Activated T-cell treated with anti-CD3 and anti-CD28 coated beads, Interleukin-2, amount 50 U/mL, for 24 hours (primary cell): ENCODE results near the gene ECI1.

Experiments
- DNase-seq: peaks from one replicate; pipeline ENCODE4 v3.0.0-alpha.2; 2020
- H3K27ac Mint-ChIP-seq: 2 replicates; pipeline ENCODE4 v1.8.0; 2020; ENCODE audit warnings: mild to moderate bottlenecking, mixed read lengths
- H3K27me3 Mint-ChIP-seq: 2 replicates; pipeline ENCODE4 v1.8.0; 2020; ENCODE audit warnings: mixed read lengths
- H3K36me3 Mint-ChIP-seq: 2 replicates; pipeline ENCODE4 v1.8.0; 2020; ENCODE audit warnings: low read depth, mixed read lengths
- H3K4me1 Mint-ChIP-seq: 2 replicates; pipeline ENCODE4 v1.8.0; 2020; ENCODE audit warnings: low read depth, mixed read lengths
- H3K4me3 Mint-ChIP-seq: 2 replicates; pipeline ENCODE4 v1.8.0; 2020; ENCODE audit warnings: mild to moderate bottlenecking, moderate library complexity, mixed read lengths
- H3K9me3 Mint-ChIP-seq: 2 replicates; pipeline ENCODE4 v1.8.0; 2020; ENCODE audit warnings: mixed read lengths

Gene ECI1

DNA sequence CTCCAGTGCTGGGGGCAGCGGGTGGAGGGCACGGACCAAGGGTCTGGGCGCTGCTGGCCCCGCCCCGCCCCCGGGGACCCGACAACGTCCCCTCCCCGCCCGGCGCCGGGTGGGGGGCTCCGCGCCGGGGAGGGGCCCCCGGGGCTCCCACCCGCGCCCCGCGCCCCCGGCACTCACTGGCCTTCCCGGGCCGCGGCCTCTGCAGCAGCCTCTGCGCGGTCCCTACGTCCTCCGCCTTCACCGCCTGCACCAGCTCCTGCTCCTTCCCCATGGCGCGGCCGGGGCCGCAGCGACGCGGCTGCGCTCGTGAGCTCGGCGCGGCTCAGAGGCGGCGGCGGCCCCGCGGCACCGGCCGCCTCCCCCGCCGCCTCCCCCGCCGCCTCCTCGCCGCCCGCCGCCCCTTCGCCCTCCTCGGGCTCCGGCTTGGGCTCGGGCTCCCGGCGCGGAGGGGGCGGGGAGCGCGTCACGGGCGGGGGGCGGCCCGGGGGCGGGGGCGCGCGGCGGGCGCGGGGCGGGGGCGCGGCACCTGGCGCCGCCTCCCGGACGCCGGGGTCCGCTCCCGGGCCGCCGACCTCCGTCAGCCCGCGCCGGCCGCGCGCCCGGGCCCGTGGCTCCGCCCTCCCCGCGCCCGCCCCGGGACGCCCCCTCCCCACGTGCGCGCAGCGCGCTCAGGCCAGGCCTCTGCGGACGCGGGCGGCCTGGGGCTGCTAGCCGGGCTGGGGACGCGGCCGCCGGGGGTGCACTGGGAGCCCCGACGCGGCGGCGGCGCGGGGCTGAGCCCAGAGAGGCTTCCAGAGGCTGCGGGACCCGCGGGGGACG is 55.0 kb downstream of the ECI1 start, which contains the start of gene CASKIN1:
Gene CASKIN1 (minus strand): TSS at position 444 of the 819 bp plus-strand sequence. CDS start 173 bp downstream, at position 271.
- no peak within 1 kb of the TSS for H3K27ac Mint-ChIP-seq
- H3K36me3 Mint-ChIP-seq = no peaks in the 10 kb centered on the region
- H3K4me3 Mint-ChIP-seq = peak within 1 kb of the TSS; percentile 33
- no peaks in the 10 kb centered on the region for H3K9me3 Mint-ChIP-seq
- DNase-seq = no peak
- H3K4me1 Mint-ChIP-seq = peaks cover 6% of the 10 kb centered on the region
- H3K27me3 Mint-ChIP-seq = peaks cover 39% of the 10 kb centered on the region

DNA sequence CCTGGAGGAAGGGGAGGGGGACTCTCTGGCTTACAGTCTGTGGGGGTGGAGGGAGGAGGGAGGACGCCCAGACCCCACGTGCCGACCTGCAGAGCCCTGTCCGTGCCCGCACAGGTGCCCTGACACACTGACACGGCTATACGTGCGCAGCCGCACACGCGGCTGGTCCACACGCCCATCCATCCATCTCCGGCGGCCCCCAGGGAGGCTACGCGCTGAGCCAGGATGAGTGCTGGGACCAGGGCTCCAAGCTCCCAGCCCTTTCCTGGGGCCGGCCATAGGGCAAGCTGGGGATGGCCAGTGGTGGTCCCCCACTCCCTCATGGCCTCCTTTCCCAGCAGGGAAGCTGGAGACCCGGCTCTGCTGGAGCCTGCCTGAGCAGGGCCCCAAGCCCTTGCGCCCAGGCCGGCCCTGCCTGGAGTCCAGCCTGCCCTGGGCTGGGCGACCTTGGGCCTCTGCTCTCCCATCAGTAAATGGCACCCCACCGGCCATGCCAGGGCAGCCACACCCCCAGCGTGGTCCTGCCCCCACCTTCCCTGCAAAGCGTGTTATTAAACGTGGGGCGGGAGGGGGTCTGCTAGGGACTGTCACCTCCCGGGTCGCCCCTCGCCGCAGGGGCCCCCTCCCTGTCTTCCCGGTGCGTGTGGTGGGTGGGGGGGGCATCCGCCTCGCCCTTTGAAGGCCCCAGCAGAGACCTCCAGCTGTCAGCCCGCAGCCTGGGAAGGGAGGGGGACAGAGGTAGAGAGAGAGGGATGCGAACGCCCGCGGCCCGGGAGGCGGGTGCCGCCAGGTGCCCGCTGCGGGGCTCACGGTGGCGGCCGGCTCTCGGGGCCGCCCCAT is 55.8 kb downstream of the ECI1 start:
- Mint-ChIP-seq H3K4me3 (peak overlapping the region; percentile 18), H3K9me3 (no peaks in the 10 kb centered on the region), H3K27ac (no peak overlapping the region), H3K36me3 (no peaks in the 10 kb centered on the region), H3K4me1 (peaks cover 6% of the 10 kb centered on the region), H3K27me3 (peaks cover 39% of the 10 kb centered on the region)
- DNase-seq = no peak

DNA sequence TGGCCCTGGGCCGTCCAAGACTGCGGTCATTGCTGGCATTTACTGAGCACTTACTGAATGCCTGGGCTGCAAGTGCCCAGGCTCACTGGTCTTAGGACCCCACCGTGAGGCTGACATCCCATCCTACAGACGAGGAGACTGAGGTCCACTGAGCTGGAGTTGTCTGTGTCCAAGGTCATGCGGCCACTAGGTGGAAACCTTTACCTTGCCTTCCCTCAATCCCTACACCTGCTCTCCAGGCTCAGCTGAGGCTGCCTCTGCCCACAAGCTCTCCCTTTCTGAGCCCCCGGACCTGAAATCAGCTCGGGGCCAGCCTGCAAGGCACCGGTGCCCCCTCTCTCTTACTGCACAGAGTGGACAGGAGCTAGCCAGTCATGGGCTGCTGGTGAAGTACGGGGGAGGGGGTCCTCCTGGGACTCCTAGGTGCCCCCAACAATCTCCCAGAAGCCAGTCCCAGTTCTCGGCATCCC is 56.5 kb downstream of the ECI1 start:
- H3K27ac Mint-ChIP-seq = no peak overlapping the region
- peaks cover 39% of the 10 kb centered on the region for H3K27me3 Mint-ChIP-seq
- H3K4me1 Mint-ChIP-seq = peaks cover 6% of the 10 kb centered on the region
- DNase-seq = peak; percentile 60
- peak overlapping the region; percentile 31 for H3K4me3 Mint-ChIP-seq
- H3K9me3 Mint-ChIP-seq = no peaks in the 10 kb centered on the region
- no peaks in the 10 kb centered on the region for H3K36me3 Mint-ChIP-seq

DNA sequence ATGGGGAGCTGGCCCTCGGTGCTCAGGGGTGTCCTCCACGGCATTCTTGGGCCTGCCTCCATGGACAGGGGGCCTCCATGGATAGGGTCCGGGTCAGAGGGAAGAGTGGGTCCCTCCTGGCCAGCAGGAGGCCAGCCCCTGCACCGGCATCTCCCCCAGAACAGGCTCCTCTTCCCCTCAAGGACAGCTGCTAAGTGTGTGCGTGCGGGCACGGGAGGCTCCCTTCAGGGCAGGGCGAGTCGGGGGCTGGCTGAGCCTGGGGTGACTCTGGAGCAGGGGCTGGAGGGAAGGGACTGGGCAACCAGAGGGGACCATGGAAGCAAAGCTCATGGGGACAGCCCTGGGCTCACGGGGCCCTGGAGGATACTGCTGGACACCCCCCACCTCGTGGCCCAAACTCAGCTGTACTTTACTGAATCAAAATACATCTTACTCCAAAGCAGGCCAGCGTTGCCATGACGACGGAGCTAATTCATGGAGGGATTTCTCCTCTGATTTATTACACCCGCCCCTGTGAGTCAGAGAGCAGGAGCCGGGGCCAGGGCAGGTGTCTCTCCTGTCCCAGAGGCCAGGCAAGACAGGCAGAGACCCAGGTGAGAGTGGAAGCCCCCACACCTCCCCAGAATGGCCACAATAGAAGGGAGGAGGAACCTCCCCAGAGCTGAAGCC is 57.1 kb downstream of the ECI1 start:
- Mint-ChIP-seq H3K36me3 (no peaks in the 10 kb centered on the region), H3K4me1 (peaks cover 6% of the 10 kb centered on the region), H3K4me3 (no peak overlapping the region), H3K9me3 (no peaks in the 10 kb centered on the region), H3K27me3 (peaks cover 39% of the 10 kb centered on the region), H3K27ac (no peak overlapping the region)
- DNase-seq = no peak

DNA sequence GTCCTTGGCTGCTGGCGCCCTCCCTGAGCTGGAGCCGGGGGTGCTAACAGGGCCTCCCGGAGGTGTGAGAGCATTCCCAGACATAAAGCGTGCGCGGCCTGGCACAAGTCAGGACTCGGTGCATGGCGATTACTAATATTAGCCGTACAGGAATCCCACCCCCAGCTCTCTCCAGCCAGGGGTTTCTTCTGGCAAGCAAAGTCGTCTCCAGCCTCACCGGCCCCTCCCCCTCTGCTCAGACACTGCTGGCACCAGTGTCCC is 60.0 kb downstream of the ECI1 start:
- Mint-ChIP-seq H3K9me3 (no peaks in the 10 kb centered on the region), H3K4me1 (peaks cover 6% of the 10 kb centered on the region), H3K27ac (no peak overlapping the region), H3K36me3 (no peaks in the 10 kb centered on the region), H3K27me3 (peaks cover 16% of the 10 kb centered on the region), H3K4me3 (no peak overlapping the region)
- no peak for DNase-seq

DNA sequence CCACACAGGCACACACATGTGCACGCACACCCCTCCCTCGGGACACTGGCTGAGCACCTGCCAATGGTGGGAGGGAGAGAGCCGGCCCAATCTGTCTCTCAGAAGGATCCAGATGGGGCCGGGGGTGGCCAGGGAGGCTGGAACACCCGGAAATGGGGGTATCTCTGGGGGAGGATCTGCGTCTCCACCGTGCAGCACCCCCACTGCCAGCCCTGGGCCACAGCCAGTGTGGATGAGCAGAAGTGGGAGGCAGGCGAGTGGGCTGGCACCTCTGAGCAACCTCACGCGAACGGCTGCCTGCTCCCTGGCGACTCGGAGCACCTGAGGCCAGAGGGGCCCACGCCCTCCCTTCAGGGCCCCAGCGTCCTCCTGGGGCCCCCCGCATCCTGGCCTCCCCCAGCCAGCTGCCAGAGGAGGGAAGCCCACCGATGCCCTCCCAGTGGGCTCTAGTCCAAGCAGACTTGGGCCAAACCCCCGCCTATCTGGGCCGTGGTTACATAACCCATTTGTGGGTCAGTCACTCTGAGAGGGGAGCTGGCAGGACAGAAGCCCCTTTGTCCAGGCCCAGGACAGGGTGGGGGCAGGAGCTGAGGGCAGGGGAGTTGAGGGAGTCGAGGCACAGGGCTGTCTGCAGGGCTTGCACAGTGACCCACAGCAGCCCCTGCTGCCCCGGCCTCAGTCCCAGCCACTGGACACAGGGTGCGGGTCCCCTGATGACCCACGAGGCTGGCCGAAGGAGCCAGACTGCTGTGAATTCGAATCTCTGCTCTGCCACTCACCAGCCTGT is 60.5 kb downstream of the ECI1 start:
- Mint-ChIP-seq H3K36me3 (no peaks in the 10 kb centered on the region), H3K9me3 (no peaks in the 10 kb centered on the region), H3K27ac (no peak overlapping the region), H3K4me3 (no peak overlapping the region), H3K27me3 (peaks cover 16% of the 10 kb centered on the region), H3K4me1 (peaks cover 6% of the 10 kb centered on the region)
- no peak for DNase-seq

DNA sequence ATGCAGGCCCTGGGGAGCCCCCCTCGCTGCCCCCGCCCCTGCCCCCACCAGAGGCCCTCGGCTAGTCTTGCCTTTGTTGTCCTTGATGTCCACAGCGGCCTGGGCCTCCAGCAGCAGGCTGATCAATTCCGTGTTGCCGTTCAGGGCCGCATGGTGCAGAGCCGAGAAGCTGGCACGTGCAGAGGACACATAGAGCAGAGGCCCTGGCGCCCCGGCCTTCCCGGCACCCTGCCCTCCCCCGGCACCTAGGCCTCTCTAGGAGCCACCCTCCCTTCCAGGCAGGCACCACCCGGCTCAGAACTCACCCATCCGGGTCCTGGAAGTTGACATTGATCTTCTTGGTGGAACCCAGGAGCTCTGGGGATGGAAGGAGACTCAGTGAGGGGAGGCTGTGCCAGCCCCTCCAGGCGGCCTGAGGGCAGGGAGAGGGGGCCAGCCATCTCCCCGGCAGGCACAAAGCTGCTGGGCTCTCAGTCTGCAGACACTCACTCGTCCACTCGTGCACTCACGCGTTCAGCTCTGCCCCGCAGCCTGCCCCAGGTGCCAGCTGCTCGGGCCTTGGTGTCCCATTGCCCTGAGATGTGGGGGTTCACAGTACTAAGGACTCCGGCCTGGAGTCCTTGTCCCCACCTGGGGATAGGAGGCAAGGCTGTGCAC is 61.3 kb downstream of the ECI1 start:
- Mint-ChIP-seq H3K4me3 (no peak overlapping the region), H3K4me1 (peaks cover 4% of the 10 kb centered on the region), H3K27ac (no peak overlapping the region), H3K9me3 (no peaks in the 10 kb centered on the region), H3K27me3 (peaks cover 11% of the 10 kb centered on the region), H3K36me3 (no peaks in the 10 kb centered on the region)
- no peak for DNase-seq
